Measurements from ENCODE around the gene SORCS2. TPM values are rescaled to one million over a fixed set of nuclear protein-coding genes. Genes with fewer than 3 reads are reported as not detected.

Gene SORCS2
- total RNA-seq, 1 experiment from 2014 or later: 4.1 TPM

DNA sequence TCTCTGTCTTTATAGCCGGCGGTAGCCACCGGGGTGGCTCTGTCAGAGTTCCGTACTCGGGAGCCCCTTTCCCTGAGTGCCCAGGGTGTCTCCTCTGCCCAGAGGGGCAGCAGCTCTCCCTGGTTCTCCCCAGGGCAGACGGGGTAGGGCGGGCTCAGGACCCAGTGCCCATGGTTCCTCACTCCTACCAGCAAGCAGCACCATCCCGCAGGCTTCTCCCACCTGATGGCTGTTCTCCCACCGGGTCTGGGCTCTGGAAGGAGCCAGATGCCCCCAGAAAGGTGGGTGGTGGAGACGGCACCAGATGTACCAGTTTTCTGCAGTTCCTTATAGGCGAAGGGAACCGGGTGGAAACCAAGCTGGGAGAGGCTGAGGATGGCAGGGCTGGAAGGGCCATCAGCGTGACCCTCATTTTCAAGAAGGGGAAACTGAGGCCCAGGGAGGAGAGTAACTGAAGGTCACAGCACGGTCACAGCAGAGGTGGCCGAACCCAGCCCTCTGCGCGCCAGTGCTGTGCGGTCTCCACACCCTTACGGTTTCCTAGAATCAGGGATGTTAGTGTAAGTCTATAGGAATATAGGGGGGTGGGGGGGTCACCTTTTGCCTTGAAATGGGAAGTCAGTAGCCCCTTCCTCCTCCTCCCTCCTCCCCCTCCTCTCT lies 548.7 kb downstream of the SORCS2 start:
- no peaks in the 10 kb centered on the region for H3K79me2 ChIP-seq (ENCODE audit: low read length)
- no peak overlapping the region for H3K4me2 ChIP-seq (ENCODE audit: low read length)
- no peaks in the 10 kb centered on the region for H3K4me1 ChIP-seq (ENCODE audit: insufficient read depth, low read length)
- no peaks in the 10 kb centered on the region for H3F3A ChIP-seq (ENCODE audit: low read length, unreplicated experiment)
- no peak overlapping the region for H3K27ac ChIP-seq (ENCODE audit: low read length)
- H2AFZ ChIP-seq (ENCODE audit: low read length): no peak overlapping the region
- no peaks in the 10 kb centered on the region for H3K36me3 ChIP-seq (ENCODE audit: low read depth, low read length)
- BruUV-seq (replicated peaks): no TSS peak
- no peak overlapping the region for H3K9ac ChIP-seq (ENCODE audit: low read length)
- H3K4me3 ChIP-seq (ENCODE audit: low read length): no peak overlapping the region
- ATAC-seq (no peak), DNase-seq (no peak)
- ChIA-PET CTCF (no interaction called here), POLR2A (ENCODE audit: unreplicated experiment) (no interaction called here)
- no peaks in the 10 kb centered on the region for H3K27me3 ChIP-seq (ENCODE audit: low read length)
- TF ChIP-seq EZH2 (IDR thresholded peaks at IDR 0.05; ENCODE audit: low read length, unreplicated experiment) (no peak), EZH2phosphoT487 (IDR thresholded peaks at IDR 0.05; ENCODE audit: borderline replicate concordance, low read length) (no peak)
- TF ChIP-seq, protein P1, sequence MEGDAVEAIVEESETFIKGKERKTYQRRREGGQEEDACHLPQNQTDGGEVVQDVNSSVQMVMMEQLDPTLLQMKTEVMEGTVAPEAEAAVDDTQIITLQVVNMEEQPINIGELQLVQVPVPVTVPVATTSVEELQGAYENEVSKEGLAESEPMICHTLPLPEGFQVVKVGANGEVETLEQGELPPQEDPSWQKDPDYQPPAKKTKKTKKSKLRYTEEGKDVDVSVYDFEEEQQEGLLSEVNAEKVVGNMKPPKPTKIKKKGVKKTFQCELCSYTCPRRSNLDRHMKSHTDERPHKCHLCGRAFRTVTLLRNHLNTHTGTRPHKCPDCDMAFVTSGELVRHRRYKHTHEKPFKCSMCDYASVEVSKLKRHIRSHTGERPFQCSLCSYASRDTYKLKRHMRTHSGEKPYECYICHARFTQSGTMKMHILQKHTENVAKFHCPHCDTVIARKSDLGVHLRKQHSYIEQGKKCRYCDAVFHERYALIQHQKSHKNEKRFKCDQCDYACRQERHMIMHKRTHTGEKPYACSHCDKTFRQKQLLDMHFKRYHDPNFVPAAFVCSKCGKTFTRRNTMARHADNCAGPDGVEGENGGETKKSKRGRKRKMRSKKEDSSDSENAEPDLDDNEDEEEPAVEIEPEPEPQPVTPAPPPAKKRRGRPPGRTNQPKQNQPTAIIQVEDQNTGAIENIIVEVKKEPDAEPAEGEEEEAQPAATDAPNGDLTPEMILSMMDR (conservative IDR thresholded peaks at IDR 0.05; ENCODE audit: low read depth, low read length): no peak
- H4K20me1 ChIP-seq (ENCODE audit: low read length): no peaks in the 10 kb centered on the region
- H3K9me3 ChIP-seq (ENCODE audit: low read length): no peaks in the 10 kb centered on the region
- intact Hi-C loops (cut with micrococcal nuclease): no loop called here
- H3K9me2 ChIP-seq (replicated peaks; ENCODE audit: low read length): no peaks in the 10 kb centered on the region

- ChIA-PET POLR2A (ENCODE audit: unreplicated experiment) (no interaction called here), CTCF (no interaction called here)
- intact Hi-C loops (cut with micrococcal nuclease): no loop called here
- BruUV-seq (replicated peaks): no TSS peak
- Histone ChIP-seq H3K79me2 (ENCODE audit: low read length) (no peaks in the 10 kb centered on the region), H3K36me3 (ENCODE audit: low read depth, low read length) (no peaks in the 10 kb centered on the region), H4K20me1 (ENCODE audit: low read length) (no peaks in the 10 kb centered on the region), H3K27me3 (ENCODE audit: low read length) (no peaks in the 10 kb centered on the region), H2AFZ (ENCODE audit: low read length) (no peak overlapping the region), H3K9ac (ENCODE audit: low read length) (no peak overlapping the region), H3K9me2 (replicated peaks; ENCODE audit: low read length) (no peaks in the 10 kb centered on the region), H3K4me2 (ENCODE audit: low read length) (no peak overlapping the region), H3F3A (ENCODE audit: low read length, unreplicated experiment) (no peaks in the 10 kb centered on the region), H3K9me3 (ENCODE audit: low read length) (no peaks in the 10 kb centered on the region), H3K4me3 (ENCODE audit: low read length) (no peak overlapping the region), H3K4me1 (ENCODE audit: insufficient read depth, low read length) (no peaks in the 10 kb centered on the region), H3K27ac (ENCODE audit: low read length) (no peak overlapping the region)
- ATAC-seq (no peak), DNase-seq (no peak)
- TF ChIP-seq, protein P1 (conservative IDR thresholded peaks at IDR 0.05; ENCODE audit: low read depth, low read length): no peak
- TF ChIP-seq EZH2 (IDR thresholded peaks at IDR 0.05; ENCODE audit: low read length, unreplicated experiment) (no peak), EZH2phosphoT487 (IDR thresholded peaks at IDR 0.05; ENCODE audit: borderline replicate concordance, low read length) (no peak)
Observed at GRCh38 chr4:7741946-7742806, 549.8 kb downstream of the SORCS2 start.

GRCh38 chr4:7742807-7743280 lies 550.5 kb downstream of the SORCS2 start:
- Histone ChIP-seq H3K9me2 (replicated peaks; ENCODE audit: low read length) (no peaks in the 10 kb centered on the region), H2AFZ (ENCODE audit: low read length) (no peak overlapping the region), H3F3A (ENCODE audit: low read length, unreplicated experiment) (no peaks in the 10 kb centered on the region), H3K27me3 (ENCODE audit: low read length) (no peaks in the 10 kb centered on the region), H3K9ac (ENCODE audit: low read length) (no peak overlapping the region), H3K36me3 (ENCODE audit: low read depth, low read length) (no peaks in the 10 kb centered on the region), H3K4me1 (ENCODE audit: insufficient read depth, low read length) (no peaks in the 10 kb centered on the region), H3K4me3 (ENCODE audit: low read length) (no peak overlapping the region), H3K79me2 (ENCODE audit: low read length) (no peaks in the 10 kb centered on the region), H3K27ac (ENCODE audit: low read length) (no peak overlapping the region), H3K9me3 (ENCODE audit: low read length) (no peaks in the 10 kb centered on the region), H4K20me1 (ENCODE audit: low read length) (no peaks in the 10 kb centered on the region), H3K4me2 (ENCODE audit: low read length) (no peak overlapping the region)
- no peak for TF ChIP-seq EZH2 (IDR thresholded peaks at IDR 0.05; ENCODE audit: low read length, unreplicated experiment)
- no peak for DNase-seq
- POLR2A ChIA-PET (ENCODE audit: unreplicated experiment): no interaction called here
- intact Hi-C loops (cut with micrococcal nuclease): no loop called here
- CTCF ChIA-PET: no interaction called here
- BruUV-seq (replicated peaks): no TSS peak
- ATAC-seq: no peak

Measured in PC-3 (cell line).